Smooth muscle cell (in vitro differentiated cells): ENCODE results near the gene CT45A5. TPM values are rescaled to one million over a fixed set of nuclear protein-coding genes. Genes with fewer than 3 reads are reported as not detected.
"Not testable (repeated sequence)": the region's sequence is repeated elsewhere in the genome, so short reads cannot be mapped to it uniquely, and the experiment has no call there.

Experiments
- DNase-seq: peaks from one replicate; lab custom pipeline; 2025; ENCODE audit not compliant: unreplicated experiment; lab: John Stamatoyannopoulos, UW
- H2AFZ ChIP-seq: fragments of 200-600 bp; sonication (generic); 2 replicates; pipeline ENCODE4 v1.6.0; 2016; ENCODE audit warnings: antibody characterized with exemption, low read depth, mild to moderate bottlenecking
- H3F3A ChIP-seq: fragments of 200-600 bp; sonication (generic); 2 replicates; pipeline ENCODE4 v1.6.0; 2017; ENCODE audit warnings: antibody characterized with exemption, low read depth
- H3K27ac ChIP-seq: fragments of 200-600 bp; sonication (generic); 2 replicates; pipeline ENCODE4 v1.5.1; 2016; ENCODE audit warnings: low read depth, mild to moderate bottlenecking
- H3K27me3 ChIP-seq: fragments of 200-600 bp; sonication (generic); 2 replicates; pipeline ENCODE4 v1.6.1; 2016; ENCODE audit warnings: low read depth, mild to moderate bottlenecking
- H3K36me3 ChIP-seq: fragments of 200-600 bp; sonication (generic); 2 replicates; pipeline ENCODE4 v1.5.1; 2016; ENCODE audit warnings: low read depth
- H3K4me1 ChIP-seq: fragments of 200-600 bp; sonication (generic); 2 replicates; pipeline ENCODE4 v1.5.1; 2016; ENCODE audit warnings: low read depth
- H3K4me2 ChIP-seq: fragments of 200-600 bp; sonication (generic); 2 replicates; pipeline ENCODE4 v1.6.0; 2016; ENCODE audit warnings: mild to moderate bottlenecking
- H3K4me3 ChIP-seq: fragments of 200-600 bp; sonication (generic); 2 replicates; pipeline ENCODE4 v1.5.1; 2016; ENCODE audit warnings: mild to moderate bottlenecking
- H3K79me2 ChIP-seq: fragments of 200-600 bp; sonication (generic); 2 replicates; pipeline ENCODE4 v1.6.0; 2016; ENCODE audit warnings: low read depth, mild to moderate bottlenecking
- H3K9ac ChIP-seq: fragments of 200-600 bp; sonication (generic); 2 replicates; pipeline ENCODE4 v1.6.0; 2016; ENCODE audit warnings: low read depth
- H3K9me3 ChIP-seq: fragments of 200-600 bp; sonication (generic); replicated peaks from 2 replicates; pipeline ENCODE4 v1.5.1; 2016; ENCODE audit warnings: low read depth
- H4K20me1 ChIP-seq: fragments of 200-600 bp; sonication (generic); 2 replicates; pipeline ENCODE4 v1.6.0; 2016; ENCODE audit warnings: low read depth
- WGBS: methylation state at CpG from one replicate; pipeline ENCODE4 v1.1.7; 2016; ENCODE audit warnings: low lambda C conversion rate; 5-methylcytosine and 5-hydroxymethylcytosine counted together
- polyA plus RNA-seq: library from polyadenylated mRNA; unstranded; fragments of >200 nt; fragmentation: Nextera tagmentation; extraction: Ambion mirVana; gene quantifications from 2 replicates; pipeline ENCODE4 v1.2.1, GENCODE V29; 2016
- total RNA-seq: library from RNA; depleted of rRNA; stranded (reverse); fragments of >200 nt; gene quantifications from 2 replicates; pipeline ENCODE4 v1.2.3, GENCODE V29; 2014
- TF ChIP-seq, protein P1 (sequence below): fragments of 200-600 bp; sonication (generic); IDR thresholded peaks from 2 replicates; pipeline ENCODE4 v1.5.1; 2017; ENCODE audit warnings: borderline replicate concordance, mild to moderate bottlenecking, antibody characterized with exemption; ENCODE audit not compliant: insufficient read depth, poor library complexity, severe bottlenecking

Gene CT45A5, protein sequence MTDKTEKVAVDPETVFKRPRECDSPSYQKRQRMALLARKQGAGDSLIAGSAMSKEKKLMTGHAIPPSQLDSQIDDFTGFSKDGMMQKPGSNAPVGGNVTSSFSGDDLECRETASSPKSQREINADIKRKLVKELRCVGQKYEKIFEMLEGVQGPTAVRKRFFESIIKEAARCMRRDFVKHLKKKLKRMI
- total RNA-seq (not detected in 2 replicates), polyA plus RNA-seq (not detected in 2 replicates)

DNA sequence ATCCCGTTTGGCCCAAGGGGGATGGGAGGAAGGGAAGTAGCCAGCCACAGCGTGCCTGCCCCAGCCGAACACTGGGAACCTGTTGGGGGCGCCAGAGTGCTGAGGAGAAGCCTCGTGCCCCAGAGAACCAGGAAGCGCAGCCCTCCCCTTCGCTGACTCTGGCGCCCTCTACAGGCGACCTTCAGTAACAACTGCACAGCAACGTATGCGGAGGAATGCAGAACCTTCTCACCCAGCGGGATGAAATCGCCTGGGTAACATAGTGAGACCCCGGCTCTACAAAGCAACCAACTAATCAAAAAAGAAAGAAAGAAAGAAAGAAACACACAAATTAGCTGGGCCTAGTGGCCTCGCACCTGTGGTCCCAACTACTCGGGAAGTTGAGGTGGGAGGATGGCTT, at the start of gene CT45A5:
TSS of gene CT45A5 (minus strand) at position 101 of the 400 bp plus-strand sequence. CDS start 3,774 bp downstream, outside the sequence.
- H4K20me1 ChIP-seq: not testable (repeated sequence)
- whole genome bisulfite sequencing: no CpG with 5 or more reads among the region's 16 CpGs

DNA sequence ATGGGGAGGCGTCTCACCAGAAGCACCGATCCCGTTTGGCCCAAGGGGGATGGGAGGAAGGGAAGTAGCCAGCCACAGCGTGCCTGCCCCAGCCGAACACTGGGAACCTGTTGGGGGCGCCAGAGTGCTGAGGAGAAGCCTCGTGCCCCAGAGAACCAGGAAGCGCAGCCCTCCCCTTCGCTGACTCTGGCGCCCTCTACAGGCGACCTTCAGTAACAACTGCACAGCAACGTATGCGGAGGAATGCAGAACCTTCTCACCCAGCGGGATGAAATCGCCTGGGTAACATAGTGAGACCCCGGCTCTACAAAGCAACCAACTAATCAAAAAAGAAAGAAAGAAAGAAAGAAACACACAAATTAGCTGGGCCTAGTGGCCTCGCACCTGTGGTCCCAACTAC, 34.6 kb upstream of the CT45A5 start, which contains the start of gene CT45A2:
TSS of gene CT45A2 (minus strand) at position 101 of the 400 bp plus-strand sequence. CDS start 3,747 bp downstream, outside the sequence.
- not testable (repeated sequence) for H3K9me3 ChIP-seq, DNase-seq, H2AFZ ChIP-seq, H3K27me3 ChIP-seq, H3K36me3 ChIP-seq, H3K4me3 ChIP-seq, H3K4me2 ChIP-seq, H3K27ac ChIP-seq, H3K79me2 ChIP-seq, H3K9ac ChIP-seq, H3F3A ChIP-seq, H4K20me1 ChIP-seq, H3K4me1 ChIP-seq
- no CpG with 5 or more reads among the region's 17 CpGs for WGBS

More for the DNA sequence above, at the start of gene CT45A5:
- not testable (repeated sequence) for H3K36me3 ChIP-seq, H3K4me3 ChIP-seq, H3K9me3 ChIP-seq, H2AFZ ChIP-seq, H3K27me3 ChIP-seq, H3K9ac ChIP-seq, H3K4me2 ChIP-seq, H3K27ac ChIP-seq, H3K79me2 ChIP-seq, DNase-seq, H3F3A ChIP-seq, H3K4me1 ChIP-seq

DNA sequence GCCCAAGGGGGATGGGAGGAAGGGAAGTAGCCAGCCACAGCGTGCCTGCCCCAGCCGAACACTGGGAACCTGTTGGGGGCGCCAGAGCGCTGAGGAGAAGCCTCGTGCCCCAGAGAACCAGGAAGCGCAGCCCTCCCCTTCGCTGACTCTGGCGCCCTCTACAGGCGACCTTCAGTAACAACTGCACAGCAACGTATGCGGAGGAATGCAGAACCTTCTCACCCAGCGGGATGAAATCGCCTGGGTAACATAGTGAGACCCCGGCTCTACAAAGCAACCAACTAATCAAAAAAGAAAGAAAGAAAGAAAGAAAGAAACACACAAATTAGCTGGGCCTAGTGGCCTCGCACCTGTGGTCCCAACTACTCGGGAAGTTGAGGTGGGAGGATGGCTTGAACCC, 17.4 kb upstream of the CT45A5 start, which contains the start of gene CT45A6:
TSS of gene CT45A6 (minus strand) at position 101 of the 400 bp plus-strand sequence. CDS start 3,794 bp downstream, outside the sequence.
- H3K27ac ChIP-seq, H4K20me1 ChIP-seq, H3K4me1 ChIP-seq, H3K4me2 ChIP-seq, H3K9me3 ChIP-seq, H3K79me2 ChIP-seq, H3F3A ChIP-seq, H3K4me3 ChIP-seq, H3K9ac ChIP-seq, DNase-seq, H3K36me3 ChIP-seq, H2AFZ ChIP-seq, H3K27me3 ChIP-seq: not testable (repeated sequence)
- WGBS: no CpG with 5 or more reads among the region's 16 CpGs

DNA sequence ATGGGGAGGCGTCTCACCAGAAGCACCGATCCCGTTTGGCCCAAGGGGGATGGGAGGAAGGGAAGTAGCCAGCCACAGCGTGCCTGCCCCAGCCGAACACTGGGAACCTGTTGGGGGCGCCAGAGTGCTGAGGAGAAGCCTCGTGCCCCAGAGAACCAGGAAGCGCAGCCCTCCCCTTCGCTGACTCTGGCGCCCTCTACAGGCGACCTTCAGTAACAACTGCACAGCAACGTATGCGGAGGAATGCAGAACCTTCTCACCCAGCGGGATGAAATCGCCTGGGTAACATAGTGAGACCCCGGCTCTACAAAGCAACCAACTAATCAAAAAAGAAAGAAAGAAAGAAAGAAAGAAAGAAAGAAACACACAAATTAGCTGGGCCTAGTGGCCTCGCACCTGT, 17.2 kb downstream of the CT45A5 start, which contains the start of gene CT45A3:
TSS of gene CT45A3 (minus strand) at position 101 of the 400 bp plus-strand sequence. CDS start 3,747 bp downstream, outside the sequence.
- not testable (repeated sequence) for H3K4me1 ChIP-seq, H3F3A ChIP-seq, DNase-seq, H3K4me3 ChIP-seq, H3K9ac ChIP-seq, H3K79me2 ChIP-seq, H3K27ac ChIP-seq, H3K4me2 ChIP-seq, H3K9me3 ChIP-seq, H3K27me3 ChIP-seq, H4K20me1 ChIP-seq, H3K36me3 ChIP-seq, H2AFZ ChIP-seq
- no CpG with 5 or more reads among the region's 17 CpGs for WGBS

DNA sequence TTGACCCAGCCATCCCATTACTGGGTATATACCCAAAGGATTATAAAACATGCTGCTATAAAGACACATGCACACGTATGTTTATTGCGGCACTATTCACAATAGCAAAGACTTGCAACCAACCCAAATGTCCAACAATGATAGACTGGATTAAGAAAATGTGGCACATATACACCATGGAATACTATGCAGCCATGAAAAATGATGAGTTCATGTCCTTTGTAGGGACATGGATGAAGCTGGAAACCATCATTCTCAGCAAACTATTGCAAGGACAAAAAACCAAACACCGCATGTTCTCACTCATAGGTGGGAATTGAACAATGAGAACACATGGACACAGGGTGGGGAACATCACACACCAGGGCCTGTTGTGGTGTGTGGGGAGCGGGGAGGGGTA, 40.6 kb downstream of the CT45A5 start:
- H3K9ac ChIP-seq, H3K36me3 ChIP-seq, H4K20me1 ChIP-seq, H2AFZ ChIP-seq, DNase-seq, H3K4me1 ChIP-seq, H3K4me3 ChIP-seq, H3K79me2 ChIP-seq, H3K4me2 ChIP-seq, H3K9me3 ChIP-seq, H3K27me3 ChIP-seq, H3F3A ChIP-seq, H3K27ac ChIP-seq: not testable (repeated sequence)
- WGBS: 96% methylated on average over 4 of the region's 4 CpGs

DNA sequence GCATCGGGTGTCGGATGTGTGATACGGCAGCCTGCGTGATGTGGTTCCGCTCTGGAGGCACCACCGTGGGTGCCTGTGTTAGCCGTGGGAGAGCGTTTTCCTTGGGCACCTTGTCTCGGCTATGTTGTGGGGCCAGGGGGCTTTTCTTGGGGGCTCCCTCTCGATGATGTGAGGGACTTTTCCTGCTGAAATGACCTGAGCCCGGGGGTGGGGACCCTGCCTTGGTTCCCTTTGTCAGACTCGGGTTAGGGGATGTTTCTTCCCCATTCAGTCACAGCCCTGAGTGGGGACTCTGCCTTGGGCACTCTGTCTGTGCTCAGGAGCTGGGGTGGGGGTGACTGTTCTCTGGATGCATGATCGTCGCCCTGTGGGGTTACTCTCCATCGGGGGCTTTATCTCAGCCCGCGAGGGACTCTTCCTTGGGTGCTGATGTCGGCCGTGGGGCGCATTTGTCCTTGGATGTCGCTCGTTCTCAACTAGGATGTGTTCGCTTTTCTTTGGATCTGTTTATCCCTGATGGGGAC, 44.0 kb downstream of the CT45A5 start:
- H3K4me1 ChIP-seq: no peaks in the 10 kb centered on the region
- H3K36me3 ChIP-seq: no peaks in the 10 kb centered on the region
- 88% methylated on average over 22 of the region's 23 CpGs for WGBS
- no peaks in the 10 kb centered on the region for H3K27me3 ChIP-seq
- DNase-seq: no peak
- H3K27ac ChIP-seq: no peak overlapping the region
- H2AFZ ChIP-seq: no peak overlapping the region
- TF ChIP-seq, protein P1, sequence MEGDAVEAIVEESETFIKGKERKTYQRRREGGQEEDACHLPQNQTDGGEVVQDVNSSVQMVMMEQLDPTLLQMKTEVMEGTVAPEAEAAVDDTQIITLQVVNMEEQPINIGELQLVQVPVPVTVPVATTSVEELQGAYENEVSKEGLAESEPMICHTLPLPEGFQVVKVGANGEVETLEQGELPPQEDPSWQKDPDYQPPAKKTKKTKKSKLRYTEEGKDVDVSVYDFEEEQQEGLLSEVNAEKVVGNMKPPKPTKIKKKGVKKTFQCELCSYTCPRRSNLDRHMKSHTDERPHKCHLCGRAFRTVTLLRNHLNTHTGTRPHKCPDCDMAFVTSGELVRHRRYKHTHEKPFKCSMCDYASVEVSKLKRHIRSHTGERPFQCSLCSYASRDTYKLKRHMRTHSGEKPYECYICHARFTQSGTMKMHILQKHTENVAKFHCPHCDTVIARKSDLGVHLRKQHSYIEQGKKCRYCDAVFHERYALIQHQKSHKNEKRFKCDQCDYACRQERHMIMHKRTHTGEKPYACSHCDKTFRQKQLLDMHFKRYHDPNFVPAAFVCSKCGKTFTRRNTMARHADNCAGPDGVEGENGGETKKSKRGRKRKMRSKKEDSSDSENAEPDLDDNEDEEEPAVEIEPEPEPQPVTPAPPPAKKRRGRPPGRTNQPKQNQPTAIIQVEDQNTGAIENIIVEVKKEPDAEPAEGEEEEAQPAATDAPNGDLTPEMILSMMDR: no peak
- no peaks in the 10 kb centered on the region for H3K79me2 ChIP-seq
- H3F3A ChIP-seq: no peaks in the 10 kb centered on the region
- no peaks in the 10 kb centered on the region for H3K9me3 ChIP-seq
- H3K9ac ChIP-seq: no peak overlapping the region
- H4K20me1 ChIP-seq: no peaks in the 10 kb centered on the region
- H3K4me3 ChIP-seq: no peak overlapping the region
- no peak overlapping the region for H3K4me2 ChIP-seq
